Neural progenitor cell (in vitro differentiated cells): ENCODE measurements around the gene TICRR. TPM values are rescaled to one million over a fixed set of nuclear protein-coding genes. Genes with fewer than 3 reads are reported as not detected.

Source experiments
- DNase-seq: peaks from one replicate; pipeline ENCODE4 v3.0.0-alpha.2; 2016; ENCODE audit warnings: low spot score
- H2AFZ ChIP-seq: fragments of 200-600 bp; sonication (generic); replicated peaks from 2 replicates; pipeline ENCODE4 v1.6.1; 2016; ENCODE audit warnings: antibody characterized with exemption
- H3F3A ChIP-seq: fragments of 200-600 bp; sonication (generic); 2 replicates; pipeline ENCODE4 v1.6.1; 2016; ENCODE audit warnings: antibody characterized with exemption, low read depth
- H3K27ac ChIP-seq: fragments of 200-600 bp; sonication (generic); 2 replicates; pipeline ENCODE4 v1.5.1; 2016; ENCODE audit warnings: mild to moderate bottlenecking
- H3K27me3 ChIP-seq: fragments of 200-600 bp; sonication (generic); 2 replicates; pipeline ENCODE4 v1.6.1; 2016; ENCODE audit warnings: mild to moderate bottlenecking, moderate library complexity
- H3K36me3 ChIP-seq: fragments of 200-600 bp; sonication (generic); 2 replicates; pipeline ENCODE4 v1.5.1; 2016
- H3K4me1 ChIP-seq: fragments of 200-600 bp; sonication (generic); 2 replicates; pipeline ENCODE4 v1.6.1; 2016; ENCODE audit warnings: mixed run types
- H3K4me2 ChIP-seq: fragments of 200-600 bp; sonication (generic); 2 replicates; pipeline ENCODE4 v1.6.1; 2016
- H3K4me3 ChIP-seq: fragments of 200-600 bp; sonication (generic); 2 replicates; pipeline ENCODE4 v1.5.1; 2016
- H3K79me2 ChIP-seq: fragments of 200-600 bp; sonication (generic); 2 replicates; pipeline ENCODE4 v1.6.1; 2016; ENCODE audit warnings: low read depth
- H3K9ac ChIP-seq: fragments of 200-600 bp; sonication (generic); 2 replicates; pipeline ENCODE4 v1.6.1; 2016
- H3K9me3 ChIP-seq: fragments of 200-600 bp; sonication (generic); 2 replicates; pipeline ENCODE4 v1.5.1; 2016; ENCODE audit warnings: low read depth
- H4K20me1 ChIP-seq: fragments of 200-600 bp; sonication (generic); 2 replicates; pipeline ENCODE4 v1.6.1; 2016; ENCODE audit warnings: low read depth
- H3K27ac Mint-ChIP-seq: 3 replicates; pipeline ENCODE4 v1.8.0; 2021; ENCODE audit warnings: mixed read lengths
- H3K27me3 Mint-ChIP-seq: 2 replicates; pipeline ENCODE4 v1.8.0; 2022; ENCODE audit warnings: low read depth, mild to moderate bottlenecking, inconsistent platforms, moderate library complexity, mixed read lengths; ENCODE audit not compliant: insufficient read depth
- H3K36me3 Mint-ChIP-seq: 3 replicates; pipeline ENCODE4 v1.8.0; 2021; ENCODE audit warnings: mixed read lengths
- H3K4me1 Mint-ChIP-seq: 3 replicates; pipeline ENCODE4 v1.8.0; 2021; ENCODE audit warnings: mixed read lengths
- H3K4me3 Mint-ChIP-seq: 3 replicates; pipeline ENCODE4 v1.8.0; 2021; ENCODE audit warnings: mild to moderate bottlenecking, moderate library complexity, mixed read lengths
- H3K9me3 Mint-ChIP-seq: 3 replicates; pipeline ENCODE4 v1.8.0; 2020; ENCODE audit warnings: mixed read lengths
- CTCF ChIP-seq: fragments of 200-600 bp; sonication (generic); IDR thresholded peaks from 2 replicates; pipeline ENCODE4 v1.5.1; 2017; ENCODE audit warnings: antibody characterized with exemption, mild to moderate bottlenecking
- EZH2 ChIP-seq: fragments of 200-600 bp; sonication (generic); IDR thresholded peaks from 2 replicates; pipeline ENCODE4 v1.6.1; 2017; ENCODE audit warnings: antibody characterized with exemption, mild to moderate bottlenecking, moderate library complexity
- EZH2phosphoT487 ChIP-seq: fragments of 200-600 bp; sonication (generic); IDR thresholded peaks from 2 replicates; pipeline ENCODE4 v1.6.1; 2017; ENCODE audit warnings: antibody characterized with exemption
- total RNA-seq: library from RNA; depleted of rRNA; stranded (reverse); fragments of >200 nt; gene quantifications from 2 replicates; pipeline ENCODE4 v1.2.3, GENCODE V29; 2015; ENCODE audit warnings: low replicate concordance

TICRR gene
- total RNA-seq, 1 donor from 2014 or later, result 19.6 TPM

- Histone ChIP-seq H4K20me1 (no peaks in the 10 kb centered on the region), H3K4me1 (no peaks in the 10 kb centered on the region), H3K4me2 (no peak overlapping the region), H3F3A (no peaks in the 10 kb centered on the region), H3K27ac (no peak overlapping the region), H3K79me2 (no peaks in the 10 kb centered on the region), H3K36me3 (no peaks in the 10 kb centered on the region), H2AFZ (no peak overlapping the region), H3K9me3 (no peaks in the 10 kb centered on the region), H3K4me3 (no peak overlapping the region), H3K27me3 (no peaks in the 10 kb centered on the region), H3K9ac (no peak overlapping the region)
- Mint-ChIP-seq H3K4me3 (no peak overlapping the region), H3K27me3 (peaks cover 10% of the 10 kb centered on the region), H3K36me3 (no peaks in the 10 kb centered on the region), H3K4me1 (peaks cover 6% of the 10 kb centered on the region), H3K9me3 (no peaks in the 10 kb centered on the region), H3K27ac (no peak overlapping the region)
- DNase-seq, result no peak
- TF ChIP-seq EZH2phosphoT487, result no peak
- no peak for TF ChIP-seq CTCF
- TF ChIP-seq EZH2, result no peak
These were observed 96.4 kb downstream of the TICRR start for GRCh38 chr15:89671687-89672086.

- Mint-ChIP-seq H3K36me3 (no peaks in the 10 kb centered on the region), H3K27me3 (peaks cover 9% of the 10 kb centered on the region)
These were observed 97.2 kb downstream of the TICRR start for GRCh38 chr15:89672221-89673164.

GRCh38 chr15:89673165-89673512 lies 97.9 kb downstream of the TICRR start:
- Histone ChIP-seq H3F3A (no peaks in the 10 kb centered on the region), H3K4me2 (no peak overlapping the region)

More at GRCh38 chr15:89672221-89673164, 97.2 kb downstream of the TICRR start:
- H4K20me1 ChIP-seq, result no peaks in the 10 kb centered on the region
- no peak overlapping the region for H3K27ac ChIP-seq
- DNase-seq, result no peak
- no peaks in the 10 kb centered on the region for H3K27me3 ChIP-seq
- H3K79me2 ChIP-seq, result no peaks in the 10 kb centered on the region
- Mint-ChIP-seq H3K9me3 (no peaks in the 10 kb centered on the region), H3K27ac (peak overlapping the region; percentile 92), H3K4me3 (no peak overlapping the region), H3K4me1 (peaks cover 6% of the 10 kb centered on the region)
- H3K4me2 ChIP-seq, result no peak overlapping the region
- H3K9ac ChIP-seq, result no peak overlapping the region
- H3K9me3 ChIP-seq, result no peaks in the 10 kb centered on the region
- no peaks in the 10 kb centered on the region for H3K36me3 ChIP-seq
- H3K4me3 ChIP-seq, result no peak overlapping the region
- H3K4me1 ChIP-seq, result no peaks in the 10 kb centered on the region
- H2AFZ ChIP-seq, result no peak overlapping the region
- no peaks in the 10 kb centered on the region for H3F3A ChIP-seq
- TF ChIP-seq CTCF (no peak), EZH2 (no peak), EZH2phosphoT487 (no peak)

More at GRCh38 chr15:89673165-89673512, 97.9 kb downstream of the TICRR start:
- H3K27me3 Mint-ChIP-seq, result peaks cover 7% of the 10 kb centered on the region
- no peak overlapping the region for H3K4me3 ChIP-seq
- DNase-seq, result peak; percentile 86
- no peak overlapping the region for H3K27ac ChIP-seq
- H2AFZ ChIP-seq, result no peak overlapping the region
- no peaks in the 10 kb centered on the region for H3K36me3 Mint-ChIP-seq
- no peak overlapping the region for H3K4me3 Mint-ChIP-seq
- peak overlapping the region; percentile 92 for H3K27ac Mint-ChIP-seq
- no peaks in the 10 kb centered on the region for H3K9me3 Mint-ChIP-seq
- H3K9ac ChIP-seq, result no peak overlapping the region
- H3K27me3 ChIP-seq, result no peaks in the 10 kb centered on the region
- H3K79me2 ChIP-seq, result no peaks in the 10 kb centered on the region
- no peaks in the 10 kb centered on the region for H3K9me3 ChIP-seq
- H3K4me1 Mint-ChIP-seq, result peaks cover 6% of the 10 kb centered on the region
- no peaks in the 10 kb centered on the region for H4K20me1 ChIP-seq
- no peaks in the 10 kb centered on the region for H3K36me3 ChIP-seq
- TF ChIP-seq CTCF (peak; percentile 77), EZH2 (no peak)
- H3K4me1 ChIP-seq, result no peaks in the 10 kb centered on the region
